Right lobe of liver (tissue), 4 donors: ENCODE results near the gene RIC3.

Experiments
- POLR2A ChIP-seq: fragments of 450-650 bp; IDR thresholded peaks from one replicate; pipeline ENCODE4 v1.6.1; 2017; ENCODE audit warnings: antibody characterized with exemption, mild to moderate bottlenecking
- TF ChIP-seq, protein P1 (sequence below), 4 donors: fragments of 200-600 bp in 3 of 4; fragments of 450-650 bp in 1 of 4; IDR thresholded peaks; one replicate each; pipeline versions ENCODE4 v1.5.1 to v1.8.0; 2016 to 2022; ENCODE audit warnings: antibody characterized with exemption in 4 of 4, mild to moderate bottlenecking in 2 of 4
- donor health status: DM: no; HTN: no; CAD: no.
- donor health status: DM: no; HTN: no; CAD: no.
- donor health status: DM: no; HTN: yes; CAD: no.

- TF ChIP-seq, protein P1, sequence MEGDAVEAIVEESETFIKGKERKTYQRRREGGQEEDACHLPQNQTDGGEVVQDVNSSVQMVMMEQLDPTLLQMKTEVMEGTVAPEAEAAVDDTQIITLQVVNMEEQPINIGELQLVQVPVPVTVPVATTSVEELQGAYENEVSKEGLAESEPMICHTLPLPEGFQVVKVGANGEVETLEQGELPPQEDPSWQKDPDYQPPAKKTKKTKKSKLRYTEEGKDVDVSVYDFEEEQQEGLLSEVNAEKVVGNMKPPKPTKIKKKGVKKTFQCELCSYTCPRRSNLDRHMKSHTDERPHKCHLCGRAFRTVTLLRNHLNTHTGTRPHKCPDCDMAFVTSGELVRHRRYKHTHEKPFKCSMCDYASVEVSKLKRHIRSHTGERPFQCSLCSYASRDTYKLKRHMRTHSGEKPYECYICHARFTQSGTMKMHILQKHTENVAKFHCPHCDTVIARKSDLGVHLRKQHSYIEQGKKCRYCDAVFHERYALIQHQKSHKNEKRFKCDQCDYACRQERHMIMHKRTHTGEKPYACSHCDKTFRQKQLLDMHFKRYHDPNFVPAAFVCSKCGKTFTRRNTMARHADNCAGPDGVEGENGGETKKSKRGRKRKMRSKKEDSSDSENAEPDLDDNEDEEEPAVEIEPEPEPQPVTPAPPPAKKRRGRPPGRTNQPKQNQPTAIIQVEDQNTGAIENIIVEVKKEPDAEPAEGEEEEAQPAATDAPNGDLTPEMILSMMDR (IDR thresholded peaks at IDR 0.05): no peak
- TF ChIP-seq POLR2A: no peak
These were observed 74.2 kb downstream of the RIC3 start for GRCh38 chr11:8094656-8095055.
